Breast epithelium (tissue), 3 donors: ENCODE results near the gene OR2V1.

Experiments used
- CTCF ChIP-seq, 3 donors: fragments of 450-650 bp; IDR thresholded peaks; one replicate each; pipeline ENCODE4 v1.5.1; 2016 to 2017; ENCODE audit warnings: antibody characterized with exemption in 3 of 3, mild to moderate bottlenecking in 3 of 3, moderate library complexity in 3 of 3
- POLR2A ChIP-seq: fragments of 450-650 bp; IDR thresholded peaks from one replicate; pipeline ENCODE4 v1.6.1; 2016; ENCODE audit warnings: antibody characterized with exemption, mild to moderate bottlenecking, moderate library complexity

- no peak for TF ChIP-seq CTCF (IDR thresholded peaks at IDR 0.05)
- no peak for TF ChIP-seq POLR2A
These were observed 46.3 kb downstream of the OR2V1 start for GRCh38 chr5:181084621-181085195.
